Measurements from ENCODE around the gene XPO6.

XPO6 gene

DNA sequence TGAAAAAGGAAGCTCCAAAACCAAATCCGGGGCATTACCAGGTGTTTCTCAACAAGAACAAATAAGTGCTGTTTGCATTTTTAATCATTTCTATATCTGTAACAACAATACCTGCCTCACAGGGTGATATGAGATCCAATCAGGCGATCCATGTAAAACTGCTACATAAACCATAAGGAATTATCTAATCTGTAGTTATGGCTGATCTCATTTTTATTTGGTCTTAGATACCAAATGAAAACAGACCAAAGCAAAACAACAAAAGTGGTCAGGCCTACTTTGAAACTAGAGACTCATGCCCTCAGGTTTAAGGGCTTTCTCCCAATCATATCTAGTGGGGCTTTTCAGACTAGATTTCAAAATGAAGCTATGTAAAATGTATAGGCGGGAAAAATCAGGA lies 28.3 kb downstream of the XPO6 start:
- DNase-seq (ENCODE audit: extremely low spot score) = no peak
- CTCF ChIA-PET = no interaction called here
- TF ChIP-seq HDGF (IDR thresholded peaks at IDR 0.05; ENCODE audit: borderline replicate concordance) (no peak), CTBP1 (IDR thresholded peaks at IDR 0.05; ENCODE audit: borderline replicate concordance) (no peak), FOXK2 (IDR thresholded peaks at IDR 0.05) (no peak), ZNF384 (IDR thresholded peaks at IDR 0.05) (0 out of 2 replicates have a peak, but pooled peaks have one; percentile 14), BHLHE40 (IDR thresholded peaks at IDR 0.05; ENCODE audit: borderline replicate concordance) (no peak)
- POLR2A ChIA-PET = no interaction called here

DNA sequence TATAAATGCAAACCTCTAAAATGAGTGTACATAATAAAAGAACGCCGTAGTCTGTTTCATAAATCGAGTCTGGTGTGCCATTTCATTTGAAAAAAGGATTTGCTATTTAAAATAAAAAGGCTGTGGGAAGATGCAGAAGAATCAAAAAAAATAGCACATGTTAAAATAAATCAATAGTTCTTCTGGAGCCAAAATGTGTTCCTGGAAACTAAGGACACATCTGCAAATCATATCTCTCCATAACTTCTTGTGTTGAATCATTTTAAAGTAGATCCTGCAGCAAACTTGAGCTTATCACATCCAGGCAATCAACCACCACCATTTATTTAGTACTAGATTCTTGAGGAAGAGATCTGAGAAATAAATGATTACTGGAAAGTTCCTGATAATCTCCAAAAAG lies 29.0 kb downstream of the XPO6 start:
- no peak for DNase-seq (ENCODE audit: extremely low spot score)
- no peak for TF ChIP-seq NFRKB (IDR thresholded peaks at IDR 0.05)
- TF ChIP-seq FOXK2 (IDR thresholded peaks at IDR 0.05) = no peak
- TF ChIP-seq ELF4 (IDR thresholded peaks at IDR 0.05) = no peak
- no peak for TF ChIP-seq TARDBP (IDR thresholded peaks at IDR 0.05)
- TF ChIP-seq LEF1 (IDR thresholded peaks at IDR 0.05; ENCODE audit: borderline replicate concordance) = no peak
- TF ChIP-seq, protein P1, sequence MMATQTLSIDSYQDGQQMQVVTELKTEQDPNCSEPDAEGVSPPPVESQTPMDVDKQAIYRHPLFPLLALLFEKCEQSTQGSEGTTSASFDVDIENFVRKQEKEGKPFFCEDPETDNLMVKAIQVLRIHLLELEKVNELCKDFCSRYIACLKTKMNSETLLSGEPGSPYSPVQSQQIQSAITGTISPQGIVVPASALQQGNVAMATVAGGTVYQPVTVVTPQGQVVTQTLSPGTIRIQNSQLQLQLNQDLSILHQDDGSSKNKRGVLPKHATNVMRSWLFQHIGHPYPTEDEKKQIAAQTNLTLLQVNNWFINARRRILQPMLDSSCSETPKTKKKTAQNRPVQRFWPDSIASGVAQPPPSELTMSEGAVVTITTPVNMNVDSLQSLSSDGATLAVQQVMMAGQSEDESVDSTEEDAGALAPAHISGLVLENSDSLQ (IDR thresholded peaks at IDR 0.05) = no peak
- TF ChIP-seq BHLHE40 (IDR thresholded peaks at IDR 0.05; ENCODE audit: borderline replicate concordance) = no peak
- no peak for TF ChIP-seq FOXA1 (IDR thresholded peaks at IDR 0.05)
- TF ChIP-seq HDGF (IDR thresholded peaks at IDR 0.05; ENCODE audit: borderline replicate concordance) = no peak
- TF ChIP-seq ARNT (IDR thresholded peaks at IDR 0.05) = no peak
- no peak for TF ChIP-seq CTBP1 (IDR thresholded peaks at IDR 0.05; ENCODE audit: borderline replicate concordance)
- POLR2A ChIA-PET = no interaction called here
- CTCF ChIA-PET = no interaction called here

DNA sequence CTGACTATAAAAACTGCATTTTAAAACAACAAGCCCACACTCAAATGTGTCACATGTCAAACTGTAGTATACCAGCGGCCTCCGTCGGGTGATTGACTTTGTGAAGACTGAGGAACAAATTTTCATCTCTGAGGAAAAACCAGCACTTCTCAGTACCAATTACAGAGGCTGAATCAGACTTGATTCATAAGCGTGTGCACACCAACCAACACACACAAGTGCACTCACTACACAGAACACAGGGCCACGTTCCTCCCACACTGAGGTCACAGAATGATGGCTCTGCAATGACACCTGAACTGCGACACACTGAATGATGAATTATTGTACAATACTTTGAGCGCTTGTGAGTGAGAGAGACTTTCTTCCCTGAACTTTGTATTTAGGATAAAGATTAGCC lies 29.6 kb downstream of the XPO6 start:
- CTCF ChIA-PET = no interaction called here
- DNase-seq (ENCODE audit: extremely low spot score) = no peak
- POLR2A ChIA-PET = no interaction called here
- TF ChIP-seq BHLHE40 (IDR thresholded peaks at IDR 0.05; ENCODE audit: borderline replicate concordance) (no peak), FOXA1 (IDR thresholded peaks at IDR 0.05) (no peak), TARDBP (IDR thresholded peaks at IDR 0.05) (no peak), ZNF384 (IDR thresholded peaks at IDR 0.05) (no peak)
- TF ChIP-seq, protein P1 (IDR thresholded peaks at IDR 0.05) = no peak; the same call in 1 of the 2 replicates

DNA sequence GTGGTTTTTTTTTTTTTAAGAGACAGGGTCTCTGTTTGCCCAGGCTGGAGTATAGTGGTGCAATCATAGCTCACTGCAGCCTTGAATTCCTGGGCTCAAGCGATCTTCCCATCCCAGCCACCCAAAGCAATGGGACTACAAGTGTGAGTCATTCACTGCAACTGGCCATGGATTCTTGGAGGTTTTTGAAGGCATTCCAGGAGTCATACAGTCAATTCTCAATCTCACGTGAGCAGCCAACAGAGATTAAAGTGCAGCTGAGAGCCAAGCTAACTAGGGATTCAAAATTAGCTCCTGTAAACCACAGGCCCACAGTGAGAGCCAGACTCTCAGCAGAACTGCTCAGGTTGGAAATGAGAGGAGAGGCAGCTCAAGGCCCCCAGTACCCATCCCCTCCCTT lies 30.2 kb downstream of the XPO6 start:
- POLR2A ChIA-PET = no interaction called here
- CTCF ChIA-PET = interaction anchor here (0.6 to 0.9 kb wide), 2 partner anchors 17 to 49 kb away, joined by 3 read pairs; no protein-coding TSS in a partner anchor
- DNase-seq (ENCODE audit: extremely low spot score) = no peak
- no peak for TF ChIP-seq ARNT (IDR thresholded peaks at IDR 0.05)
- TF ChIP-seq FOXK2 (IDR thresholded peaks at IDR 0.05) = no peak
- no peak for TF ChIP-seq NFRKB (IDR thresholded peaks at IDR 0.05)
- no peak for TF ChIP-seq HDGF (IDR thresholded peaks at IDR 0.05; ENCODE audit: borderline replicate concordance)

DNA sequence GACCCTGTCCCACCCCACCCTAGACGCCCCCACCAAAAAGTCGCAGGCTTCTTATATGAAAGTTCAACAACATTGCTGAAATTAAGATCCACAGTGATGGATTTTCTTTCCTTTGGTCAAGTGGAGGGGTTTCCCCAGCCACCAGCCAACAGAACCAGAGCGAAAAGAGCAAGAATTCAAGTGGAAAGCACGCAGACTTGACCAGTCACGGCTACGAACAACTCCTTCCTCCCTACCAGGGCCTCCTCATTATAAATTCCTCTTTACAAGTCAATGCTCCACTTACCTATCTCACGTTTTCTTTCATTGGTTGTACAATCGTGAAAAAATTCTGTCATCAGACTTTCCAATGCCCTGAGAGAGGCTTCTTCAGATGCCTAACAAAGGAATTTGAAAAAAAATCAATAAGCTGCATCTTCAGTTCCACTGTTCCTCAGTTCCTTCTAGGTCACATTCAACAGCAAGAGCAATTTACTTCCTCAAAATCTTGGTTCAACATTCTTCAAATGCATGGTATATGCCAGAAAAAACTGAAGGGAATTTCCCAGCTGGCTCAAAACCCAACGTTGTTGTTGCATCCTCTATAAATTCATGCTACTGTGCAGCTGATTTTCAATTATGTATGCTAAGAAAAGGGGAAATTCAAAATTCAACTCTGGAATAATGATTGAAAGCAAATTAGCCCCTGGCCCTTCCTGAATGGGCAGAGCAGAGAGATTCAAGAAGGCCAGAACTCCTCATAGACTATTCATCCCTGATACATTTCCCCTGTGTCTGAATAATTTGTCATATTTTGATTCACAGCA lies 30.9 kb downstream of the XPO6 start:
- ChIA-PET POLR2A (no interaction called here), CTCF (interaction anchor here (0.6 to 0.9 kb wide), 2 partner anchors 17 to 49 kb away, joined by 3 read pairs; no protein-coding TSS in a partner anchor)
- no peak for DNase-seq (ENCODE audit: extremely low spot score)
- no peak for TF ChIP-seq LEF1 (IDR thresholded peaks at IDR 0.05; ENCODE audit: borderline replicate concordance)
- TF ChIP-seq L3MBTL2 (conservative IDR thresholded peaks at IDR 0.05) = no peak
- no peak for TF ChIP-seq FOXM1 (IDR thresholded peaks at IDR 0.05; ENCODE audit: borderline replicate concordance)
- no peak for TF ChIP-seq FOXA1 (IDR thresholded peaks at IDR 0.05)

DNA sequence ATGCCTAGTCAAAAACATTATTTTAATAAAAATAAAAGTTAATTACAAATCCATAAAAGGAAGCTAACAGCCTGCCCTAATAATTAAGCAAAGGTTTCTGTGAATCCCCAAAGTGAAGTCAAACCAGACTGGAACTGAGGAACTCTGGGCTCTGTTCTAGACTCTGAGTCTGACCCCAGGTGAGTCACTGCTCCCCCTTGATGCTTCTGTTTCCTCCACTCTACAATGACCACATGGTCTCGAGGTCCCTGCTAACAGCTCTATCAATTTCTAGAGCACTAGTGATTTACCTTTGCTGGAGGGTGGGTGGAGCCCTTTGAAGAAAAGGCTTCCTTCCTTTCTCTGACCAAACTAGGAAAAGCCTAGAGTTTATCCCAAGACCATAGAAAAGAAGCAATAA lies 32.4 kb downstream of the XPO6 start:
- POLR2A ChIA-PET = no interaction called here
- CTCF ChIA-PET = no interaction called here
- DNase-seq (ENCODE audit: extremely low spot score) = no peak

DNA sequence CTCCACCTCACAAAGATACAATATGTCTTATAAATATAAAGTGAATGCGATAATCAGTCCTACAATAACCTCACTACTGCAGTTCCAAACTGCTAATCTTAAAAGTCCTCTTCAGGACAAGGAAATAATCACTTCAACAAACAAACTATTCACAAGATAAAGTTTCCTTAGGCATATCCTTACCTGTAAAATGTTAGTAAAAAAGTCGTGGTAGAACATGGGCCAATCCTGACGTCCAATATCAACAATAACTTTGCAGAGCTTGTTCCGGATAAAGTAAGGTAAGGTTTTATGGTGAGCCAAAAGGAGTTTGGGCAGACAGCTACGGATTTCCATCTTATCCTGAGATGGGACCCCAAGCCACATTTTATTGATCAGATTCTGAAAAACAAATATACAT lies 36.0 kb downstream of the XPO6 start:
- CTCF ChIA-PET = no interaction called here
- DNase-seq (ENCODE audit: extremely low spot score) = no peak
- TF ChIP-seq TARDBP (IDR thresholded peaks at IDR 0.05) (no peak), FOXM1 (IDR thresholded peaks at IDR 0.05; ENCODE audit: borderline replicate concordance) (no peak), ARNT (IDR thresholded peaks at IDR 0.05) (no peak), FOXK2 (IDR thresholded peaks at IDR 0.05) (no peak), CTBP1 (IDR thresholded peaks at IDR 0.05; ENCODE audit: borderline replicate concordance) (no peak), HDGF (IDR thresholded peaks at IDR 0.05; ENCODE audit: borderline replicate concordance) (no peak), SP1 (IDR thresholded peaks at IDR 0.05) (no peak), FOXA1 (IDR thresholded peaks at IDR 0.05) (no peak), BHLHE40 (IDR thresholded peaks at IDR 0.05; ENCODE audit: borderline replicate concordance) (no peak), NFRKB (IDR thresholded peaks at IDR 0.05) (no peak), L3MBTL2 (conservative IDR thresholded peaks at IDR 0.05) (no peak)
- TF ChIP-seq, protein P1 (IDR thresholded peaks at IDR 0.05) = no peak
- POLR2A ChIA-PET = no interaction called here

More for the DNA sequence above, 32.4 kb downstream of the XPO6 start:
- TF ChIP-seq TARDBP (IDR thresholded peaks at IDR 0.05) (no peak), FOXK2 (IDR thresholded peaks at IDR 0.05) (no peak), SUZ12 (IDR thresholded peaks at IDR 0.05) (no peak), HDGF (IDR thresholded peaks at IDR 0.05; ENCODE audit: borderline replicate concordance) (no peak), NFRKB (IDR thresholded peaks at IDR 0.05) (no peak), SP1 (IDR thresholded peaks at IDR 0.05) (no peak)

Measured in HEK293T (cell line).